GM23338 (cell line): Measurements from ENCODE around the gene OCA2.

ENCODE experiments used
- CREB1 ChIP-seq: fragments of 250-450 bp; sonication (Bioruptor Pico); IDR thresholded peaks from 2 replicates; pipeline ENCODE4 v1.5.0; 2020; ENCODE audit warnings: low read depth, mild to moderate bottlenecking, moderate library complexity
- CTCF ChIP-seq, 2 experiments: fragments of 200-600 bp in 1 of 2; sonication (generic) in 1 of 2; conservative IDR thresholded peaks; 2 replicates each; pipeline versions ENCODE4 v1.5.1 to v1.6.1; 2016 to 2017; ENCODE audit warnings: antibody characterized with exemption in 2 of 2, low read depth in 2 of 2, mild to moderate bottlenecking in 2 of 2, moderate library complexity in 1 of 2
- ETS1 ChIP-seq: IDR thresholded peaks from 2 replicates; pipeline ENCODE4 v1.6.1; 2016; ENCODE audit warnings: antibody characterized with exemption
- EZH2 ChIP-seq: fragments of 200-600 bp; sonication (generic); IDR thresholded peaks from one replicate; pipeline ENCODE4 v1.8.0; 2017; ENCODE audit warnings: antibody characterized with exemption, mild to moderate bottlenecking, low read depth; ENCODE audit not compliant: unreplicated experiment
- EZH2phosphoT487 ChIP-seq: fragments of 200-600 bp; sonication (generic); IDR thresholded peaks from one replicate; pipeline ENCODE4 v1.8.1; 2018; ENCODE audit warnings: antibody characterized with exemption; ENCODE audit not compliant: unreplicated experiment
- JUNB ChIP-seq: IDR thresholded peaks from one replicate; pipeline ENCODE4 v1.6.1; 2016; ENCODE audit warnings: antibody characterized with exemption; ENCODE audit not compliant: unreplicated experiment
- NANOG ChIP-seq: IDR thresholded peaks from 2 replicates; pipeline ENCODE4 v1.6.1; 2016; ENCODE audit warnings: antibody characterized with exemption, borderline replicate concordance
- POLR2AphosphoS5 ChIP-seq: IDR thresholded peaks from 2 replicates; pipeline ENCODE4 v1.6.1; 2016; ENCODE audit warnings: antibody characterized with exemption, low read depth
- REST ChIP-seq: IDR thresholded peaks from one replicate; pipeline ENCODE4 v1.6.1; 2018; ENCODE audit warnings: antibody characterized with exemption; ENCODE audit not compliant: unreplicated experiment
- STAT1 ChIP-seq: IDR thresholded peaks from one replicate; pipeline ENCODE4 v1.6.1; 2016; ENCODE audit warnings: antibody characterized with exemption; ENCODE audit not compliant: unreplicated experiment
- ZNF114 ChIP-seq: fragments of 250-450 bp; sonication (Bioruptor Pico); IDR thresholded peaks from 2 replicates; pipeline ENCODE4 v1.5.0; 2020; ENCODE audit warnings: mild to moderate bottlenecking, moderate library complexity

GRCh38 chr15:27865926-27866325 lies 233.2 kb downstream of the OCA2 start:
- TF ChIP-seq EZH2, result no peak
- TF ChIP-seq CREB1 (CRISPR knock-in tag), result no peak
- no peak for TF ChIP-seq CTCF (conservative IDR thresholded peaks at IDR 0.05; ENCODE audit: low read depth in 2 of 2)
- TF ChIP-seq POLR2AphosphoS5, result no peak
- TF ChIP-seq EZH2phosphoT487, result no peak
- TF ChIP-seq ETS1, result no peak
- TF ChIP-seq JUNB, result no peak
- no peak for TF ChIP-seq REST
- no peak for TF ChIP-seq STAT1
- no peak for TF ChIP-seq ZNF114 (CRISPR knock-in tag)
- no peak for TF ChIP-seq NANOG
